Erythroblast (primary cell): Measurements from ENCODE around the gene SETDB1.

ENCODE experiments used
- GATA1 ChIP-seq: IDR thresholded peaks from 2 replicates; pipeline ENCODE4 v1.6.1; 2011; ENCODE audit warnings: low read depth, mild to moderate bottlenecking, control low read depth, low read length, moderate library complexity
- POLR2A ChIP-seq: IDR thresholded peaks from 2 replicates; pipeline ENCODE4 v1.6.1; 2011; ENCODE audit warnings: mild to moderate bottlenecking, low read length

- TF ChIP-seq POLR2A (no peak), GATA1 (no peak)
These were observed 69.3 kb downstream of the SETDB1 start for GRCh38 chr1:150995460-150995859.
